ENCODE measurements around the gene GJB6.

The GJB6 gene

DNA sequence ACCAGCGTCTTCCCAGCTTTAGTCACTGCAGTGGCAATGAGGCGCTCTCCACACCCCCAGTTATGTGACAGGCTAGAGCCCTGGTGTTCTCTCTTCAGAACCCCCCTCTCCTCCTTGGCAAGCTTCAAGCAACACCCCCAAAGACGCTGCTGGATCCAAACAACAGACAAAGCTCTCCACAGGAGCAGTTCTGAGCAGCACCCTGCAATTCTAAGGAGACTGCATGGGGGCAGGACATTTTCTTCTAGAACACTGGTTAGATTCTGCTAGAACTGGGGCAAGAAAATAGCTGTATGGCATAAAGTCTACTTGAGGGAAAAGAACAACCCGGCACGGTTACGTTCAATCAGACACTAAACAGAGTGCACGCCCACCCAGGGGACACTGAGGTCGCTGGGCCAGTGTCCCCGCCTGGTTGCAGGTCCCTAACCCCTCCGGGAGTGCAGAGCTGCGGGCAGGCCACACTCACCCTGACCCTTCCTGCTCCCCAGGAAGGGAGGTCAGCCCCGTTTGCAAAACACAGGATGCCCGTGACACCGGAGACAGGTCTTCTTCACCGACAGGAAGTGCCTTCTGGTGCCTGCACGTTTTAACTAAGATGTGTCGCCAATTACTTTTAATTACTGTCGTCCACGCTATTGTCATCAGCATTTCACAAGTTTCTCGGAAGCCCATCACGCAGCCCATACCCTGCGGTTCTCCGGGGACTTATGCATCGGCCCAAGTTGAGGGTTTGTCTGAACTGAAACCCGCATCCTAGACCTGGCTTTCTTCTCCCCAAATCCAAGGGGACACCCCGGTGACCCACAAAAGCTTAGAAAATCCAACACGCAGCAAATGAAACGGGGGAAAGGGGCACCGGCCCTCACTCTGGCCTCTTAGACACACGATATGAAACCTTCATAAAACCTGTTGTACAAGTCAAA lies 943 bp downstream of the GJB6 start:
- DNase-seq (ENCODE audit: insufficient read length, low spot score) (peak; percentile 26), FAIRE-seq (peak; percentile 57)
- no peak for TF ChIP-seq POLR2AphosphoS5 (IDR thresholded peaks at IDR 0.05; ENCODE audit: low read depth, low read length)
- TF ChIP-seq POLR2A (IDR thresholded peaks at IDR 0.05; ENCODE audit: low read depth, low read length): no peak
- no peak for TF ChIP-seq PAX5 (IDR thresholded peaks at IDR 0.05; ENCODE audit: insufficient read depth, low read length, severe bottlenecking)
- TF ChIP-seq TAF1 (IDR thresholded peaks at IDR 0.05; ENCODE audit: low read depth, low read length): no peak
- TF ChIP-seq POU2F2 (IDR thresholded peaks at IDR 0.05; ENCODE audit: low read depth, low read length): no peak
- no peak for TF ChIP-seq SPI1 (IDR thresholded peaks at IDR 0.05; ENCODE audit: low read depth, low read length)

- TF ChIP-seq POLR2AphosphoS5 (IDR thresholded peaks at IDR 0.05; ENCODE audit: low read depth, low read length) (no peak), PAX5 (IDR thresholded peaks at IDR 0.05; ENCODE audit: insufficient read depth, low read length, severe bottlenecking) (no peak), POU2F2 (IDR thresholded peaks at IDR 0.05; ENCODE audit: low read depth, low read length) (no peak), SPI1 (IDR thresholded peaks at IDR 0.05; ENCODE audit: low read depth, low read length) (no peak), POLR2A (IDR thresholded peaks at IDR 0.05; ENCODE audit: low read depth, low read length) (no peak), TAF1 (IDR thresholded peaks at IDR 0.05; ENCODE audit: low read depth, low read length) (no peak)
- DNase-seq (ENCODE audit: insufficient read length, low spot score) (no peak), FAIRE-seq (no peak)
These were observed 4.4 kb downstream of the GJB6 start for GRCh38 chr13:20227730-20228129.

GRCh38 chr13:20227288-20227687 lies 4.8 kb downstream of the GJB6 start:
- TF ChIP-seq POLR2AphosphoS5 (IDR thresholded peaks at IDR 0.05; ENCODE audit: low read depth, low read length): no peak
- no peak for TF ChIP-seq TAF1 (IDR thresholded peaks at IDR 0.05; ENCODE audit: low read depth, low read length)
- TF ChIP-seq PAX5 (IDR thresholded peaks at IDR 0.05; ENCODE audit: insufficient read depth, low read length, severe bottlenecking): no peak
- TF ChIP-seq POLR2A (IDR thresholded peaks at IDR 0.05; ENCODE audit: low read depth, low read length): no peak
- TF ChIP-seq POU2F2 (IDR thresholded peaks at IDR 0.05; ENCODE audit: low read depth, low read length): no peak
- TF ChIP-seq SPI1 (IDR thresholded peaks at IDR 0.05; ENCODE audit: low read depth, low read length): no peak
- FAIRE-seq (no peak), DNase-seq (ENCODE audit: insufficient read length, low spot score) (no peak)

DNA sequence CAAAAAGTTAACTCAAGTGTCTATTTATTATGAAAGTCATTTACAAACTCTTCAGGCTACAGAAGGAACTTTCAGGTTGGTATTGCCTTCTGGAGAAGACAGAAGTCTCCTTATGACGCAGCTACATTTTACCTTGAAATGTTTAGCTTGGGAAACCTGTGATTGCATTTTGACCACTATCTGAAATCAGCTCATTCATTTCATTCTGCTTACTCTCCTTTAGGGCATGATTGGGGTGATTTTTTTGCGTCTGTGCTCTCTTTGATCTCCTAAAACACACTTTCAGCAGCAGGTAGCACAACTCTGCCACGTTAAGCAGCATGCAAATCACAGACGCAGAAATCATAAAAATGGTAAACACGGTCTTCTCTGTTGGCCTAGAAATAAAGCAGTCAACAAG lies 9.6 kb downstream of the GJB6 start:
- no peak for FAIRE-seq
- no peak for DNase-seq (ENCODE audit: insufficient read length, low spot score)
- TF ChIP-seq POLR2A (IDR thresholded peaks at IDR 0.05; ENCODE audit: low read depth, low read length): no peak
- no peak for TF ChIP-seq TAF1 (IDR thresholded peaks at IDR 0.05; ENCODE audit: low read depth, low read length)
- no peak for TF ChIP-seq POU2F2 (IDR thresholded peaks at IDR 0.05; ENCODE audit: low read depth, low read length)
- no peak for TF ChIP-seq PAX5 (IDR thresholded peaks at IDR 0.05; ENCODE audit: insufficient read depth, low read length, severe bottlenecking)
- TF ChIP-seq SPI1 (IDR thresholded peaks at IDR 0.05; ENCODE audit: low read depth, low read length): no peak
- no peak for TF ChIP-seq POLR2AphosphoS5 (IDR thresholded peaks at IDR 0.05; ENCODE audit: low read depth, low read length)

- DNase-seq (ENCODE audit: insufficient read length, low spot score): no peak
- peak; percentile 69 for FAIRE-seq
These were observed 10.3 kb downstream of the GJB6 start for GRCh38 chr13:20221772-20222171.

DNA sequence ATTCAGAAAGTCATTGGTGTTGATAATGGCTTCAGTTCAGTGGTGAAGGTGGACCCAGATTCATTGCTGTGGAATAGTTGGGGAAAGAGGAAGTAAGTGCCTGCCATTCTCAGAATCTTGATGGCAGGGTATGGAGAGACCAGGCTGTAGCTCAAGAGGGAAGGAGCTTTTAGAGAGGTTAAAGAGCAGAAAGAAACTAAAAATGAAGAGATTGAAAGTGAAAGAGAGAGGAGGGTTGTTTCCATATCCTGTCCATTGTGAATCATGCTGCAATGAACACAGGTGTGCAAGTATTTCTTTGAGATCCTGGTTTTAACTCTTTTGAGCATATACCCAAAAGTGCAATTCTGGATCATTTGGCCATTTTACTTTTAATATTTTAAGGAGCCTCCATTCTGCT lies 12.5 kb downstream of the GJB6 start:
- DNase-seq (ENCODE audit: insufficient read length, low spot score) (peak; percentile 34), FAIRE-seq (peak; percentile 77)
- no peak for TF ChIP-seq PAX5 (IDR thresholded peaks at IDR 0.05; ENCODE audit: insufficient read depth, low read length, severe bottlenecking)
- no peak for TF ChIP-seq SPI1 (IDR thresholded peaks at IDR 0.05; ENCODE audit: low read depth, low read length)
- no peak for TF ChIP-seq POU2F2 (IDR thresholded peaks at IDR 0.05; ENCODE audit: low read depth, low read length)
- TF ChIP-seq TAF1 (IDR thresholded peaks at IDR 0.05; ENCODE audit: low read depth, low read length): no peak
- TF ChIP-seq POLR2AphosphoS5 (IDR thresholded peaks at IDR 0.05; ENCODE audit: low read depth, low read length): no peak
- no peak for TF ChIP-seq POLR2A (IDR thresholded peaks at IDR 0.05; ENCODE audit: low read depth, low read length)

More at GRCh38 chr13:20221772-20222171, 10.3 kb downstream of the GJB6 start:
- TF ChIP-seq POU2F2 (IDR thresholded peaks at IDR 0.05; ENCODE audit: low read depth, low read length) (no peak), TAF1 (IDR thresholded peaks at IDR 0.05; ENCODE audit: low read depth, low read length) (no peak), SPI1 (IDR thresholded peaks at IDR 0.05; ENCODE audit: low read depth, low read length) (no peak), POLR2AphosphoS5 (IDR thresholded peaks at IDR 0.05; ENCODE audit: low read depth, low read length) (no peak), POLR2A (IDR thresholded peaks at IDR 0.05; ENCODE audit: low read depth, low read length) (no peak), PAX5 (IDR thresholded peaks at IDR 0.05; ENCODE audit: insufficient read depth, low read length, severe bottlenecking) (no peak)

- TF ChIP-seq TAF1 (IDR thresholded peaks at IDR 0.05; ENCODE audit: low read depth, low read length): no peak
- TF ChIP-seq PAX5 (IDR thresholded peaks at IDR 0.05; ENCODE audit: insufficient read depth, low read length, severe bottlenecking): no peak
- TF ChIP-seq POLR2AphosphoS5 (IDR thresholded peaks at IDR 0.05; ENCODE audit: low read depth, low read length): no peak
- no peak for TF ChIP-seq SPI1 (IDR thresholded peaks at IDR 0.05; ENCODE audit: low read depth, low read length)
- TF ChIP-seq POU2F2 (IDR thresholded peaks at IDR 0.05; ENCODE audit: low read depth, low read length): no peak
- no peak for TF ChIP-seq POLR2A (IDR thresholded peaks at IDR 0.05; ENCODE audit: low read depth, low read length)
- DNase-seq (ENCODE audit: insufficient read length, low spot score) (no peak), FAIRE-seq (no peak)
These were observed 15.0 kb downstream of the GJB6 start for GRCh38 chr13:20217168-20217567.

DNA sequence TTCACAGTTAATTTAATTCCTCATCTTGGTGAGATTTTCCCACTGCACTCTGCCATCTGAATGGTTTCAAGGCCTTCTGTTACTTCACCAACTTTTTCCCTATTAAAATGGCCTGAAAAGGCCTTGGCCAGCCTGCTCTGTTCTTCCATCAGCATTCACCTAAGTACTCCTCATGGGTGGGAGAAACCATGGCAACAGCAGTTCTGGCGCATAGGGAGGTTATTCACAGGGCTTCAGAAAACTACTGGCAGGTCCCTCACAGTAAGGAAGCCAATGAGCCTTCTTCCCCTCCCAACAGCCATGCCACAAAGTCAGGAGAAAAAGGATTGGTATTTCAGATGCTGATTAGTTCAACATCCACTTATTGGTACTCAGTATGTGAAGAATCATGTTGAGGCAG lies 22.2 kb downstream of the GJB6 start:
- DNase-seq (ENCODE audit: insufficient read length, low spot score) (no peak), FAIRE-seq (no peak)
- TF ChIP-seq TAF1 (IDR thresholded peaks at IDR 0.05; ENCODE audit: low read depth, low read length): no peak
- TF ChIP-seq POU2F2 (IDR thresholded peaks at IDR 0.05; ENCODE audit: low read depth, low read length): no peak
- TF ChIP-seq PAX5 (IDR thresholded peaks at IDR 0.05; ENCODE audit: insufficient read depth, low read length, severe bottlenecking): no peak
- TF ChIP-seq POLR2A (IDR thresholded peaks at IDR 0.05; ENCODE audit: low read depth, low read length): no peak
- TF ChIP-seq SPI1 (IDR thresholded peaks at IDR 0.05; ENCODE audit: low read depth, low read length): no peak
- no peak for TF ChIP-seq POLR2AphosphoS5 (IDR thresholded peaks at IDR 0.05; ENCODE audit: low read depth, low read length)

- no peak for TF ChIP-seq POU2F2 (IDR thresholded peaks at IDR 0.05; ENCODE audit: low read depth, low read length)
- TF ChIP-seq SPI1 (IDR thresholded peaks at IDR 0.05; ENCODE audit: low read depth, low read length): no peak
- no peak for TF ChIP-seq PAX5 (IDR thresholded peaks at IDR 0.05; ENCODE audit: insufficient read depth, low read length, severe bottlenecking)
- TF ChIP-seq POLR2A (IDR thresholded peaks at IDR 0.05; ENCODE audit: low read depth, low read length): no peak
- no peak for TF ChIP-seq TAF1 (IDR thresholded peaks at IDR 0.05; ENCODE audit: low read depth, low read length)
- TF ChIP-seq POLR2AphosphoS5 (IDR thresholded peaks at IDR 0.05; ENCODE audit: low read depth, low read length): no peak
- no peak for DNase-seq (ENCODE audit: insufficient read length, low spot score)
- FAIRE-seq: no peak
These were observed 25.4 kb downstream of the GJB6 start for GRCh38 chr13:20206698-20207235.
